B cell (primary cell): Measurements from ENCODE around the gene TAS2R43.

Source experiments
- EZH2 ChIP-seq: IDR thresholded peaks from 2 replicates; pipeline ENCODE4 v1.6.1; 2012; ENCODE audit warnings: borderline replicate concordance, low read depth, mild to moderate bottlenecking, moderate library complexity, low read length; ENCODE audit not compliant: insufficient read depth, poor library complexity, severe bottlenecking
- TF ChIP-seq, protein P1 (sequence below): fragments of 200-600 bp; IDR thresholded peaks from one replicate; pipeline ENCODE4 v1.8.0; 2022; ENCODE audit warnings: antibody characterized with exemption, mild to moderate bottlenecking

DNA sequence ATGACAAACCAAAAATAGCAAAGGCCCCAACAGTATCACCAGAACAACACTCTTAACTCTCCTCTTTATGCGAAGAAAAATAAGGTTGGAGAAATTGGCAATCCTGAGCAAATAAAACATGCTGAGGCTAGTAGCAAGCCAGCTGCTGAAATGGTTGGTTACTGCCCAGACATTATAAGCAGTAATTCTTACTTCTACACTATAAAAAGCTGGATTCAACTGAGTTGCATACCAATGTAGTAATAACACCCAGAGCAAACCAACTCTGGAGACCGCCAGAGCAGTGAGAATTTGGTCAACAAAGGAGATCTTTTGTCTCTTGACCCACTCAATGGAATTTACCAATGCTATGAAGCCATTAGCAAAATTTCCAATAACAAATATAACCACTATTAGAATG, 41.7 kb upstream of the TAS2R43 start:
- TF ChIP-seq, protein P1, sequence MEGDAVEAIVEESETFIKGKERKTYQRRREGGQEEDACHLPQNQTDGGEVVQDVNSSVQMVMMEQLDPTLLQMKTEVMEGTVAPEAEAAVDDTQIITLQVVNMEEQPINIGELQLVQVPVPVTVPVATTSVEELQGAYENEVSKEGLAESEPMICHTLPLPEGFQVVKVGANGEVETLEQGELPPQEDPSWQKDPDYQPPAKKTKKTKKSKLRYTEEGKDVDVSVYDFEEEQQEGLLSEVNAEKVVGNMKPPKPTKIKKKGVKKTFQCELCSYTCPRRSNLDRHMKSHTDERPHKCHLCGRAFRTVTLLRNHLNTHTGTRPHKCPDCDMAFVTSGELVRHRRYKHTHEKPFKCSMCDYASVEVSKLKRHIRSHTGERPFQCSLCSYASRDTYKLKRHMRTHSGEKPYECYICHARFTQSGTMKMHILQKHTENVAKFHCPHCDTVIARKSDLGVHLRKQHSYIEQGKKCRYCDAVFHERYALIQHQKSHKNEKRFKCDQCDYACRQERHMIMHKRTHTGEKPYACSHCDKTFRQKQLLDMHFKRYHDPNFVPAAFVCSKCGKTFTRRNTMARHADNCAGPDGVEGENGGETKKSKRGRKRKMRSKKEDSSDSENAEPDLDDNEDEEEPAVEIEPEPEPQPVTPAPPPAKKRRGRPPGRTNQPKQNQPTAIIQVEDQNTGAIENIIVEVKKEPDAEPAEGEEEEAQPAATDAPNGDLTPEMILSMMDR, result no peak
- no peak for TF ChIP-seq EZH2
